HepG2 (cell line): ENCODE data around the gene GNPAT. TPM values are rescaled to one million over a fixed set of nuclear protein-coding genes. Genes with fewer than 3 reads are reported as not detected.

Source experiments
- HDAC1 ChIP-seq: sonication (generic); formaldehyde crosslinking; IDR thresholded peaks from 2 replicates; pipeline ENCODE4 v1.5.1; 2020; ENCODE audit warnings: mild to moderate bottlenecking, missing genetic modification reagents
- HDAC2 ChIP-seq: sonication (generic); formaldehyde crosslinking; IDR thresholded peaks from 2 replicates; pipeline ENCODE4 v1.4.0; 2020; ENCODE audit warnings: missing genetic modification reagents
- HDAC6 ChIP-seq: fragments of 200-600 bp; sonication (generic); IDR thresholded peaks from 2 replicates; pipeline ENCODE4 v1.7.0; 2017; ENCODE audit warnings: mild to moderate bottlenecking, antibody characterized with exemption, low read length, low read depth
- KLF11 ChIP-seq: IDR thresholded peaks from 2 replicates; pipeline ENCODE4 v1.6.1; 2016; ENCODE audit warnings: missing compliant biosample characterization
- KMT2A ChIP-seq: sonication (generic); formaldehyde crosslinking; IDR thresholded peaks from 2 replicates; pipeline ENCODE4 v1.4.0; 2020; ENCODE audit warnings: missing genetic modification reagents
- MEF2D ChIP-seq: sonication (generic); formaldehyde crosslinking; IDR thresholded peaks from 2 replicates; pipeline ENCODE4 v1.5.1; 2020; ENCODE audit warnings: mild to moderate bottlenecking, missing genetic modification reagents
- NFIC ChIP-seq: IDR thresholded peaks from 2 replicates; pipeline ENCODE4 v1.6.1; 2012; ENCODE audit warnings: mild to moderate bottlenecking, low read length, inconsistent platforms
- NFKB2 ChIP-seq: sonication (generic); formaldehyde crosslinking; IDR thresholded peaks from 2 replicates; pipeline ENCODE4 v1.4.0; 2020; ENCODE audit warnings: missing genetic modification reagents, borderline replicate concordance
- RAD21 ChIP-seq: fragments of 450-650 bp; formaldehyde crosslinking; IDR thresholded peaks from 2 replicates; pipeline ENCODE4 v1.5.0; 2020; ENCODE audit warnings: mild to moderate bottlenecking
- ZFP62 ChIP-seq: sonication (generic); formaldehyde crosslinking; IDR thresholded peaks from 2 replicates; pipeline ENCODE4 v1.4.0; 2020; ENCODE audit warnings: missing genetic modification reagents
- ZNF354B ChIP-seq: sonication (generic); formaldehyde crosslinking; IDR thresholded peaks from 2 replicates; pipeline ENCODE4 v1.8.0; 2022; ENCODE audit warnings: mild to moderate bottlenecking, missing genetic modification reagents
- ZNF367 ChIP-seq: sonication (generic); formaldehyde crosslinking; IDR thresholded peaks from 2 replicates; pipeline ENCODE4 v1.4.0; 2020; ENCODE audit warnings: missing genetic modification reagents, borderline replicate concordance
- ZNF44 ChIP-seq: sonication (generic); formaldehyde crosslinking; IDR thresholded peaks from 2 replicates; pipeline ENCODE4 v1.5.1; 2020; ENCODE audit warnings: mild to moderate bottlenecking, missing genetic modification reagents
- ZNF879 ChIP-seq: sonication (generic); formaldehyde crosslinking; IDR thresholded peaks from 2 replicates; pipeline ENCODE4 v1.8.1; 2023; ENCODE audit warnings: missing genetic modification reagents
- polyA plus RNA-seq, 8 experiments: library from polyadenylated mRNA; depleted of rRNA in 3 of 8; stranded (reverse) in 7 of 8; unstranded in 1 of 8; fragments of >200 nt; fragmentation: Illumina TruSeq in 4 of 8; extraction: Trizol in 4 of 8; gene quantifications; 2 replicates each; pipeline versions ENCODE4 v1.2.1 to v1.2.3, GENCODE V29; 2011 to 2016; ENCODE audit warnings: low read depth in 4 of 8, missing spikeins in 1 of 8, mixed read lengths in 1 of 8; ENCODE audit not compliant: insufficient read depth in 1 of 8
- total RNA-seq, 5 experiments: library from RNA; depleted of rRNA; stranded (reverse); fragments of >200 nt; fragmentation: Illumina TruSeq; extraction: Trizol; gene quantifications; 2 replicates each; pipeline ENCODE4 v1.2.3, GENCODE V29; 2016; ENCODE audit warnings: low read depth in 1 of 5
- TF ChIP-seq, protein P1 (sequence below): sonication (generic); formaldehyde crosslinking; IDR thresholded peaks from 2 replicates; pipeline ENCODE4 v1.4.0; 2020; ENCODE audit warnings: missing genetic modification reagents
- TF ChIP-seq, protein P2 (sequence below): sonication (generic); formaldehyde crosslinking; IDR thresholded peaks from 2 replicates; pipeline ENCODE4 v1.5.1; 2020; ENCODE audit warnings: mild to moderate bottlenecking, missing genetic modification reagents, moderate library complexity
- TF ChIP-seq, protein P3 (sequence below), 2 experiments: sonication (generic) in 1 of 2; formaldehyde crosslinking in 1 of 2; IDR thresholded peaks; 2 replicates each; pipeline versions ENCODE4 v1.4.0 to v1.6.1; 2016 to 2020; ENCODE audit warnings: borderline replicate concordance in 1 of 2, low read depth in 1 of 2, mild to moderate bottlenecking in 1 of 2, missing genetic modification reagents in 1 of 2

The GNPAT gene
- total and polyA plus RNA-seq, 2 of the 13 experiments (the other 11 are each of a cell fraction or from before 2014, with no cell fraction given): 58.3 to 114 TPM

DNA sequence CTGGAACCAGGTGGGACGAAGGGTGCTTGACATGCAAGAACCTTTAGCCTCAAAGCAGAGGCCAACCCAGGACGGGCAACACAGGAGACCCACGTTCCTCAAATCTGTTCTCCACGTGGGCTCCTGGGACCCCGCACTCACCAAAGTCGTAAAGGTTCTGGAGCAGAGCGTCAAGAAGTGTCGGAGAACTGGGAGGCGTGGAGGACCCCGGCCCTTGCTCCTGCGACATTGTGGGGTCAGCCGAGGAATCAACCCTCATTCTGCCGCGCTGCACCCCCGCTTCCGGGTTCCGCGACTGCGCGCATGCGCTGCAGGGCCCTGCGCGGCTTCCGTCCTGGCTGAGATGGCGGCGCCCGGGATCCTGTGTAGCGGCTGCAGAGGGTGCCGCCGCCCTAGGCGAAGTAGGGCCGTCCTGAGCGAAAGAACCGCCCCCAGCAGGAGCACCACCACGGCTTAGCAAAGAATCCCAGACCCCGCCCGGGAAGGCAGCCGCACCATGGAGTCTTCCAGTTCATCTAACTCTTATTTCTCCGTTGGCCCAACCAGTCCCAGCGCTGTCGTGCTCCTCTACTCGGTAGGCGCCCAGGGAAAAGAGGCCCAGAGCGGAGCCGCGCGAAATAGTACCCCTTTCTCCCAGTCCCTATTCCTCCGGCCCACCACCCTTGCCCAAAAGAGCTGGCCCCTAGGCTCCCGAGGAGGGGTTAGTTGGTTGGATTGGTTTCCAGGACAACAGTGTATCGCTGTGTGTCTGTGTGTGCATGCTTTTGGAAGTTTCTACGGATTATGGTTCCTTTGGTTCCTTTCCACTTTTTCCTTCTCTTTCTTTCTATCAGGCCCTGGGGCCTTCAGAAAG lies at the start of gene GNPAT (continued):
- no peak for TF ChIP-seq NFIC
- no peak for TF ChIP-seq RAD21 (CRISPR knock-in tag)
- TF ChIP-seq ZNF879 (CRISPR knock-in tag): no peak
- peak; percentile 86 for TF ChIP-seq HDAC1 (CRISPR knock-in tag)
- TF ChIP-seq HDAC2: peak; percentile 69
- no peak; the same call in 1 of the 2 replicates for TF ChIP-seq KLF11 (CRISPR knock-in tag)
- TF ChIP-seq MEF2D (CRISPR knock-in tag): peak; percentile 49
- peak; percentile 27; the same call in 1 of the 2 replicates for TF ChIP-seq ZNF44 (CRISPR knock-in tag)
- TF ChIP-seq ZNF354B: no peak
- TF ChIP-seq, protein P1, sequence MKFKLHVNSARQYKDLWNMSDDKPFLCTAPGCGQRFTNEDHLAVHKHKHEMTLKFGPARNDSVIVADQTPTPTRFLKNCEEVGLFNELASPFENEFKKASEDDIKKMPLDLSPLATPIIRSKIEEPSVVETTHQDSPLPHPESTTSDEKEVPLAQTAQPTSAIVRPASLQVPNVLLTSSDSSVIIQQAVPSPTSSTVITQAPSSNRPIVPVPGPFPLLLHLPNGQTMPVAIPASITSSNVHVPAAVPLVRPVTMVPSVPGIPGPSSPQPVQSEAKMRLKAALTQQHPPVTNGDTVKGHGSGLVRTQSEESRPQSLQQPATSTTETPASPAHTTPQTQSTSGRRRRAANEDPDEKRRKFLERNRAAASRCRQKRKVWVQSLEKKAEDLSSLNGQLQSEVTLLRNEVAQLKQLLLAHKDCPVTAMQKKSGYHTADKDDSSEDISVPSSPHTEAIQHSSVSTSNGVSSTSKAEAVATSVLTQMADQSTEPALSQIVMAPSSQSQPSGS: no peak
- no peak for TF ChIP-seq HDAC6
- TF ChIP-seq ZNF367: no peak
- TF ChIP-seq ZFP62 (CRISPR knock-in tag): no peak
- TF ChIP-seq, protein P2, sequence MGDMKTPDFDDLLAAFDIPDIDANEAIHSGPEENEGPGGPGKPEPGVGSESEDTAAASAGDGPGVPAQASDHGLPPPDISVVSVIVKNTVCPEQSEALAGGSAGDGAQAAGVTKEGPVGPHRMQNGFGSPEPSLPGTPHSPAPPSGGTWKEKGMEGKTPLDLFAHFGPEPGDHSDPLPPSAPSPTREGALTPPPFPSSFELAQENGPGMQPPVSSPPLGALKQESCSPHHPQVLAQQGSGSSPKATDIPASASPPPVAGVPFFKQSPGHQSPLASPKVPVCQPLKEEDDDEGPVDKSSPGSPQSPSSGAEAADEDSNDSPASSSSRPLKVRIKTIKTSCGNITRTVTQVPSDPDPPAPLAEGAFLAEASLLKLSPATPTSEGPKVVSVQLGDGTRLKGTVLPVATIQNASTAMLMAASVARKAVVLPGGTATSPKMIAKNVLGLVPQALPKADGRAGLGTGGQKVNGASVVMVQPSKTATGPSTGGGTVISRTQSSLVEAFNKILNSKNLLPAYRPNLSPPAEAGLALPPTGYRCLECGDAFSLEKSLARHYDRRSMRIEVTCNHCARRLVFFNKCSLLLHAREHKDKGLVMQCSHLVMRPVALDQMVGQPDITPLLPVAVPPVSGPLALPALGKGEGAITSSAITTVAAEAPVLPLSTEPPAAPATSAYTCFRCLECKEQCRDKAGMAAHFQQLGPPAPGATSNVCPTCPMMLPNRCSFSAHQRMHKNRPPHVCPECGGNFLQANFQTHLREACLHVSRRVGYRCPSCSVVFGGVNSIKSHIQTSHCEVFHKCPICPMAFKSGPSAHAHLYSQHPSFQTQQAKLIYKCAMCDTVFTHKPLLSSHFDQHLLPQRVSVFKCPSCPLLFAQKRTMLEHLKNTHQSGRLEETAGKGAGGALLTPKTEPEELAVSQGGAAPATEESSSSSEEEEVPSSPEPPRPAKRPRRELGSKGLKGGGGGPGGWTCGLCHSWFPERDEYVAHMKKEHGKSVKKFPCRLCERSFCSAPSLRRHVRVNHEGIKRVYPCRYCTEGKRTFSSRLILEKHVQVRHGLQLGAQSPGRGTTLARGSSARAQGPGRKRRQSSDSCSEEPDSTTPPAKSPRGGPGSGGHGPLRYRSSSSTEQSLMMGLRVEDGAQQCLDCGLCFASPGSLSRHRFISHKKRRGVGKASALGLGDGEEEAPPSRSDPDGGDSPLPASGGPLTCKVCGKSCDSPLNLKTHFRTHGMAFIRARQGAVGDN (CRISPR knock-in tag): peak; percentile 97
- TF ChIP-seq, protein P3, sequence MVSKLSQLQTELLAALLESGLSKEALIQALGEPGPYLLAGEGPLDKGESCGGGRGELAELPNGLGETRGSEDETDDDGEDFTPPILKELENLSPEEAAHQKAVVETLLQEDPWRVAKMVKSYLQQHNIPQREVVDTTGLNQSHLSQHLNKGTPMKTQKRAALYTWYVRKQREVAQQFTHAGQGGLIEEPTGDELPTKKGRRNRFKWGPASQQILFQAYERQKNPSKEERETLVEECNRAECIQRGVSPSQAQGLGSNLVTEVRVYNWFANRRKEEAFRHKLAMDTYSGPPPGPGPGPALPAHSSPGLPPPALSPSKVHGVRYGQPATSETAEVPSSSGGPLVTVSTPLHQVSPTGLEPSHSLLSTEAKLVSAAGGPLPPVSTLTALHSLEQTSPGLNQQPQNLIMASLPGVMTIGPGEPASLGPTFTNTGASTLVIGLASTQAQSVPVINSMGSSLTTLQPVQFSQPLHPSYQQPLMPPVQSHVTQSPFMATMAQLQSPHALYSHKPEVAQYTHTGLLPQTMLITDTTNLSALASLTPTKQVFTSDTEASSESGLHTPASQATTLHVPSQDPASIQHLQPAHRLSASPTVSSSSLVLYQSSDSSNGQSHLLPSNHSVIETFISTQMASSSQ (IDR thresholded peaks at IDR 0.05; ENCODE audit: low read depth): no peak
- TF ChIP-seq, protein P3 (CRISPR knock-in tag; IDR thresholded peaks at IDR 0.05; ENCODE audit: borderline replicate concordance): peak; percentile 50; the same call in 1 of the 2 replicates
- peak; percentile 98 for TF ChIP-seq KMT2A (CRISPR knock-in tag)
- peak; percentile 78; the same call in 1 of the 2 replicates for TF ChIP-seq NFKB2 (CRISPR knock-in tag)
